ENCODE measurements around the gene SMS. TPM values are rescaled to one million over a fixed set of nuclear protein-coding genes. Genes with fewer than 3 reads are reported as not detected.
A peak's percentile ranks its signal among the peaks of the same experiment; 100 is the strongest.

The SMS gene
- total and polyA plus RNA-seq, 9 donors = 52.8 to 204 (median 90.8) TPM

DNA sequence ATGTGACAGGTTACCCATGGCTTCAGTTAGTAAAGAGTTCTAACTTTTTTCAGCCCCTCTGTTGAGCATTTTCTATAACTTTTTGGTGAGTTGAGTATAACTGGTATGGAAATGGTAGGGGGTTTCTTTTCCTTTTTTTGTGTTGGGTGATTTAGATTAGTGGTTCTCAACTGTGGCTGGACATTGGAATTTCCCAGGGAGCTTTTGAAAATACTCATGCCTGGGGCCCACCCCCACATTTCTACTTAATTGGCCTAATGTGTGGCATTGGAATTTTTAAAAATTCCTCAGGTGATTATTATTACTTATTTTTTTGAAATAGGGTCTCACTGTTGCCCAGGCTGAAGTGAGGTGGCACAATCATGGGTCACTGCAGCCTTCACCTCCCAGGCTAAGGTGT lies 21.9 kb downstream of the SMS start:
- TF ChIP-seq POLR2A (IDR thresholded peaks at IDR 0.05) (no peak), EP300 (IDR thresholded peaks at IDR 0.05) (no peak)
- TF ChIP-seq, protein P1, sequence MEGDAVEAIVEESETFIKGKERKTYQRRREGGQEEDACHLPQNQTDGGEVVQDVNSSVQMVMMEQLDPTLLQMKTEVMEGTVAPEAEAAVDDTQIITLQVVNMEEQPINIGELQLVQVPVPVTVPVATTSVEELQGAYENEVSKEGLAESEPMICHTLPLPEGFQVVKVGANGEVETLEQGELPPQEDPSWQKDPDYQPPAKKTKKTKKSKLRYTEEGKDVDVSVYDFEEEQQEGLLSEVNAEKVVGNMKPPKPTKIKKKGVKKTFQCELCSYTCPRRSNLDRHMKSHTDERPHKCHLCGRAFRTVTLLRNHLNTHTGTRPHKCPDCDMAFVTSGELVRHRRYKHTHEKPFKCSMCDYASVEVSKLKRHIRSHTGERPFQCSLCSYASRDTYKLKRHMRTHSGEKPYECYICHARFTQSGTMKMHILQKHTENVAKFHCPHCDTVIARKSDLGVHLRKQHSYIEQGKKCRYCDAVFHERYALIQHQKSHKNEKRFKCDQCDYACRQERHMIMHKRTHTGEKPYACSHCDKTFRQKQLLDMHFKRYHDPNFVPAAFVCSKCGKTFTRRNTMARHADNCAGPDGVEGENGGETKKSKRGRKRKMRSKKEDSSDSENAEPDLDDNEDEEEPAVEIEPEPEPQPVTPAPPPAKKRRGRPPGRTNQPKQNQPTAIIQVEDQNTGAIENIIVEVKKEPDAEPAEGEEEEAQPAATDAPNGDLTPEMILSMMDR (IDR thresholded peaks at IDR 0.05) = no peak
- DNase-seq = no peak
- no peaks in the 10 kb centered on the region for H3K27me3 ChIP-seq
- no peak overlapping the region for H3K4me3 ChIP-seq
- H3K36me3 ChIP-seq = no peaks in the 10 kb centered on the region
- no peaks in the 10 kb centered on the region for H3K9me3 ChIP-seq
- intact Hi-C loops (cut with DNase I) = no loop called here
- peaks cover 30% of the 10 kb centered on the region for H3K4me1 ChIP-seq (ENCODE audit: insufficient read depth)
- peak overlapping the region in 1 of 2 donors; percentile 59 for H3K27ac ChIP-seq

DNA sequence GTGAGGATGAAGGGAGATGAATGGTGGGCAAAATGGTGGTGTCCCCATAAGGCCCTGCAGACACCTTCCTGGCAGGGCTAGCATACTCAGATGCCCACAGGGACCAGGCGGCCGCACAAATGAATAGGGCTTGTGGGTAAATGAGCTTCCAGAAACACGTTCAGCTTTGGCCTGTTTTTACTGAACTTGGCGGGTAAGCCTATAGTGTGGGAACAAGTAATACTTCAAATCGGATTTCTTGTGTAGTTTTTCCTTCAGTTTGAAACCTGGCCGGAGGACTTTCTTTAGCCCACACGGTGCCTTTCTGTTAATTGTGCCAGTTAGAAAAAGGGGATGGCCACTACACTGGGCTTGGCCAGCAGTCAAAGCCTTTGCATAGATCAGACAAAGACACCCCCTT lies 22.8 kb downstream of the SMS start:
- 73 to 76% (median 73%) methylated on average over 7 of the region's 7 CpGs for WGBS, 3 donors
- TF ChIP-seq, protein P1 (IDR thresholded peaks at IDR 0.05) = no peak
- no peak for TF ChIP-seq POLR2A (IDR thresholded peaks at IDR 0.05)
- no peak for TF ChIP-seq EP300 (IDR thresholded peaks at IDR 0.05)

DNA sequence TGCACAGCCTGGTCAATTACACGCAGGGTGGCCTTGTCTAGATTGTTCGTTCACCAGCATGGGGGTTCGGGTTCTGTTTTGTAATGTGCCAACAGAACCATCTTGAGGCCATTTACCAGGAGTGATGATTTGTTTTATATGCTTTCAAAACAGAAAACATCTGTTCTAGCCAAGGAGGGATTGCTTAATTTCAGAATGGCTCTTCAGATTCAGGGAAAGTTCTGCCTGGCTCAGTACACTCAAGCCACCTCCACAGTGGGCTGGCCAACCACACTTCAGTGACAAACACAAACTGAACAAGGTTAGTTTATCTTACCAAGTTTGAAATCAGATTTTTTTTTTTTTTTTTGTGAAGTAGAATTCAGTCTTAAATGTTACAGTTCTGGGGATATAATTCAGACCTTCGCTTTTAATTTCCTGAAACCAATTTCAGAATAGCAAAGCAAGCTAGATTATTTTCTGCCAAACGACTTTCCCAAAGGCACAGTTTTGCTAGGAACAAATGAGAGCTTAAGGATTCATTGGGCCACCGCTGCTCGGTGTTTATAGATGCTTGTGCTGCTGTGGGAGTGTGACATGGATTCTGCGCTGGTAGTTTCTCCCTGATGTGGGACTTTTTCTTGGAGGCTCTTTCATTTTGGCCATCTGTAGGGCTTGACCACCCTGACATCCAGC lies 23.4 kb downstream of the SMS start:
- TF ChIP-seq, protein P1 (IDR thresholded peaks at IDR 0.05) = no peak
- TF ChIP-seq EP300 (IDR thresholded peaks at IDR 0.05) (no peak), POLR2A (IDR thresholded peaks at IDR 0.05) (no peak)
- H3K4me1 ChIP-seq (ENCODE audit: insufficient read depth) = peaks cover 26% of the 10 kb centered on the region
- no peaks in the 10 kb centered on the region for H3K27me3 ChIP-seq
- peak overlapping the region in 1 of 2 donors; percentile 59 for H3K27ac ChIP-seq
- 53 to 62% (median 60%) methylated on average over 8 of the region's 8 CpGs for WGBS, 3 donors
- H3K36me3 ChIP-seq = no peaks in the 10 kb centered on the region
- intact Hi-C loops (cut with DNase I) = no loop called here
- peak in 1 of 5 donors; percentile 38 for DNase-seq
- H3K4me3 ChIP-seq = no peak overlapping the region
- H3K9me3 ChIP-seq = no peaks in the 10 kb centered on the region

More for the DNA sequence above, 22.8 kb downstream of the SMS start:
- Histone ChIP-seq H3K27ac (peak overlapping the region in 1 of 2 donors; percentile 59), H3K27me3 (no peaks in the 10 kb centered on the region), H3K4me3 (no peak overlapping the region), H3K9me3 (no peaks in the 10 kb centered on the region), H3K4me1 (ENCODE audit: insufficient read depth) (peaks cover 30% of the 10 kb centered on the region), H3K36me3 (no peaks in the 10 kb centered on the region)
- intact Hi-C loops (cut with DNase I) = no loop called here
- DNase-seq = no peak

DNA sequence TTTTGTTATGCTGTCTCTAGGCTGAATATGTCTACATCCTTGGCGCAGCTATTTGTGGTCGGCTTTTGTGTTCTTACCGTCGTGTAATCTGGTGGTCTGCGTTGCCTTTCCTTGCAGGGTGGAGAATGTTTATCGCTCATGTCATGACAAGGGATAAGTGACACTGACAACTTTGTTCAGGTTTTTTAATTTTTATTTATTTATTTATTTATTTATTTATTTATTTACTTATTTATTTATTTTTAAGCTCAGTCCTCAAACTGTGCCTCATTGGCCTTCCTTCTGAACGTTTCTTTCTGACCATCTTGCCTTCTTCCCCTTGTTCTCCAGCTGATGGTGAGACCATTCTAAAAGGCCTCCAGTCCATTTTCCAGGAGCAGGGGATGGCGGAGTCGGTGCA lies 26.4 kb downstream of the SMS start:
- TF ChIP-seq EP300 (IDR thresholded peaks at IDR 0.05) (no peak), POLR2A (IDR thresholded peaks at IDR 0.05) (no peak)
- TF ChIP-seq, protein P1 (IDR thresholded peaks at IDR 0.05) = no peak
- DNase-seq = no peak
- Histone ChIP-seq H3K27me3 (no peaks in the 10 kb centered on the region), H3K27ac (no peak overlapping the region), H3K36me3 (no peaks in the 10 kb centered on the region), H3K9me3 (no peaks in the 10 kb centered on the region), H3K4me1 (ENCODE audit: insufficient read depth) (peaks cover 13% of the 10 kb centered on the region), H3K4me3 (no peak overlapping the region)
- intact Hi-C loops (cut with DNase I) = no loop called here
- 86 to 90% (median 88%) methylated on average over 9 of the region's 9 CpGs for WGBS, 3 donors
